GM21381 (cell line): ENCODE data around the gene RAB44.

Experiments used
- ATAC-seq: cut with Tn5 transposase; IDR thresholded peaks from one replicate; pipeline ENCODE4 v1.9.1; 2021; ENCODE audit warnings: mild to moderate bottlenecking, moderate library complexity; ENCODE audit not compliant: unreplicated experiment

RAB44 gene

GRCh38 chr6:36751833-36752186 is 54.2 kb downstream of the RAB44 start:
- no peak for ATAC-seq

DNA sequence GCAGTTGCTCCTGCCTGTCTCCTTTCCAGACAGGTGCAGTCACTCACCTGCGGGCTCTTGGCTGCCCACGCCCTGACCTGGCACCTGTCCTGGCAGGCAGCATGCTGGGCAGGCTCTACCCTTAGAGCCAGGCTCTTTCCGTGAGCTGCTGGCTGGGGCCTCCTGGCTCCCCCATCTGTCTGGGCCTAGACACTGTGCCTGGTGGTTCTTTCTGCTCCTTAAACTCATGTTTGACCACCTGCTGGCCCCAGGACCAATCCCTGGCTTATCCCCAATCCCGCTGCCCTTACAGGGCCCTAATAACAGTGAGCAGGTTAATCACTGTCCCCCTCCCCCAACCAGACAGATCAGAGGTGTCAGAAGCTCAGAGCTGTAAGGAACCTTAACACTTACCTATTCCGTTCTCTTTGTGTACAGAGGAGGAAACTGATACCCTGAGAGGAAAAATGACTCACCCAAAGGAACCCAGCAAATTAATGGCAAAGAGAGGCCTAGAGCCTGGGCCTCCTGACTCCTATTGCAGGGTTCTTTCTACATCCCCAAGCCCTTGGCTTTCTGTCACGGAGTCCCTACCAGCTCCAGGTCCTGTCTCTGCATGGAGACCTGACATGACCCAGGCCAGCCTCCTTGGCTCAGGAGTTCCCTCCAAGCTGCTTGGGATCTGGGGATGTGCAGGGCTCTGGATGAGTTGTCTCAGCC is 54.7 kb downstream of the RAB44 start:
- ATAC-seq: no peak

- peak; percentile 50 for ATAC-seq
Observed at GRCh38 chr6:36752886-36753506, 55.4 kb downstream of the RAB44 start.

GRCh38 chr6:36753671-36754405 is 56.2 kb downstream of the RAB44 start:
- no peak for ATAC-seq

- ATAC-seq: no peak
Observed at GRCh38 chr6:36754582-36755434, 57.2 kb downstream of the RAB44 start.

DNA sequence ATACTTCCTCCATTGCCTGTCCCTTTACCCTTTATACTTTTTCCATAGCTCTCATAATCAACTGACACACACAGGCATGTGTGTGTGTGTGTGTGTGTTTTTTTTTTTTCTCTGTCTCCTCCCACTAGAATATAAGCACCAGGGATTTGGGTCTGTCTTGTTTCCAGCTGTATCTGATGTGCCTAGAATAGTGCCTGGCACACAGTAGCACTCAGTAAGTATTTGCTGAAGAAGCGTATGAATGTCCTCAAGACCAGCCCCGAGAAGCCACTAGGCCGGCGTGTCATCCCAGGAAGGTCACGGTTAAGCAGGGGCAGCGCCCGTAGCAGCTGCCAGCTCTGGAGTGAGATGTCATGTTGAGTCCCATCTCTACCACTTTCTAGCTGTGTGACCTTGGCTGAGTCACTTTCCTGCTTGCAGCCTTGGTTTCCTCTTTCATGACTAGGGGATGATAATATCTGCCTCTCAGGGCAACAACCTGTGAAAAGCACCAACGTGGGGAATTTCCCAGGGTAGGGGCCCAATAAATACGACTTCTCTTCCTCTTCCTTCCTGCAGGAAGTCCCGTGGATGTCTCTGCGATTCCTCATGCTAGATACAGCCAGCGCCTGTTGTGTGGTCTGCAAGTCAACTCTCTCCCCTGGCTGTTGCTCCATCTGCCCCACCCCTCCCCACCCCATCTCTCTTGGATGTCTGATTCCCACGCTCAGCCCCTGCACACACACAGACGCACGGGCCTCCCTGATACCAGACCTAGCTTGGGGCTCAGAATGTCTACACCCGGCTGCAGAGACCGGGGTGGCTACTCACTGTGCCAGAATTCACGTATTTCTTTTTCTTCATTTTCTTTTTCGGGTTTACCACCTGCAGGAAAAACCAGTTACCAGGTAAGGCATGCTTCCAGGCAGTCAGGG is 58.1 kb downstream of the RAB44 start:
- peak; percentile 31 for ATAC-seq

GRCh38 chr6:36756786-36757185 is 59.2 kb downstream of the RAB44 start:
- ATAC-seq: no peak

DNA sequence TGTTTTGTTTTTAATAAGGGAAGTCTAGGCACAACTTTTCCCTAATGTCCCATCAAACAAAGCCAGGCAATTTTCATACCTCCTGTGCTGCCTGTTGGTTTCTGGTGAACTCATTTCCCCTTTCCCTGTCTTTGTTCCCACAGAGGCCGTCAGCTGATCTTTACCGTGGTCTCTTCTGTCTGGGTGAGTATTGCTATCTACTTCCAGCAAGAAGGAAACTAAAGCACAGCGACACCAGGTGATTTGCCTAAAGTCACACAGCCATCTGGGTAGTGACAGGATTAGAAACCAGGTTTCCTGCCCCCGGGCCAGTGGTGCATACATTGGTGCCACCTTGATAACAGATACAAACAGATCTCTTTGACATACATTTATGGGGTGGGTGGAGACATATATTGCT is 59.6 kb downstream of the RAB44 start:
- peak; percentile 34 for ATAC-seq

DNA sequence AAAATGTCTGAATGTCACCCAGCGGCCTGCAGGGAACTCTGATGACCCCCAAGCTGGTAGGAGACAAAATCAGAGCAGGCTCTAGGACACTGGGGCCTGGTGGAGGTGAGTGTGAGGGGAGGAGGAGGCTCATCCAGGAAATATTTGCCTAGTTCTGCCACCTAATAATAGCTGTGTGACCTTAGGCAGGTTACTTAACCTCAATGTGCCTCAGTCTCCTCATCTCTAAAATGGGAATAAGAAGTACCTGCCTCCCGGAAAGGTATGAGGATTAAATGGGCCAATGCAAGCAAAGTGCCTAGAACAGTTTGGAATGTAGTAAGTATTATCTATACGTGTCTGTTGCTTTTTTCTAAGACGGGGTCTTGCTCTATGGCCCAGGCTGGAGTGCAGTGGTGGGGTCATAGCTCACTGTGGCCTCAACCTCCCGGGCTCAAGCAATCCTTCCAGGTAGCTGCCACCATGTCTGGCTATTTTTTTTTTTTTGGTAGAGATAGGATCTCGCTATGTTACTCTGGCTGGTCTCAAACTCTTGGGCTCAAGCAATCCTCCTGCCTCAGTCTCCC is 60.4 kb downstream of the RAB44 start:
- no peak for ATAC-seq

GRCh38 chr6:36758516-36759147 is 61.0 kb downstream of the RAB44 start:
- no peak for ATAC-seq

GRCh38 chr6:36759148-36759759 is 61.6 kb downstream of the RAB44 start:
- ATAC-seq: no peak

GRCh38 chr6:36760685-36761435 is 63.2 kb downstream of the RAB44 start:
- ATAC-seq: no peak

DNA sequence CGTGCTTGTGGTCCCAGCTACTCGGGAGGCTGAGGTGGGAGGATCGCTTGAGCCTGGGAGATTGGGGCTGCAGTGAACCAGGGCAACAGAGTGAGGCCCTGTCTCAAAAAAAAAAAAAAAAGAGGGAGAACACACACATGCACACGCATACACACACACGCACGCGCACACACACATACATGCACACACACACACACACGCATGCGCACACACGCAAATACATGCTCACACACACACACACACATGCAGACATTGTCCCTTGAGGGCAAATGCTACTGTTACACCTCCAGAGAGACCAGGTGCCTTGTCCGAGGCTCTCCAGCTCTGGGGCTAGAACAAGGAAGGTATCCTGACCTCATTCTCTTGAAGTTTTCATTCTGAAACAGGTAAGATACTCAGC is 64.5 kb downstream of the RAB44 start:
- no peak for ATAC-seq

DNA sequence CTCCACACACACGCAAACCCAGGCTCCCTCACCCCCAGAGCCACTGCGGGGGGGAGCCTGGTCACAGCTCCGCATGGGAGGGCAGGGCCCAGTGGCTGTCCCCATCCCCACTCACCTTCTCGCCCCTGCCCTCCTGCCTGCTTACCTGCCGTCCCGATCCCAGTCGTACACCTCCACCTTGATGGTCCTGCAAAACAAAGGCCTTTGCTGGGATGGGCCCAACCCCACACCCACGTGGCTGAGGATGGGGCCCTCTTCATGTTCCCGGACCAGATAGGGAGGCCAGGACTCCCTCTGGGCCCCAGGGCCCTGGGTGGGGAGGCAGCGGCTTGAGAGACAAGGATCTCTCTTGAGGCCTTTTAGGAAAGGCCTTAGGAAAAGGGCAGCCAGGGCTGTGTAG is 67.6 kb downstream of the RAB44 start:
- no peak for ATAC-seq

- ATAC-seq: peak; percentile 64
Observed at GRCh38 chr6:36765594-36766398, 68.2 kb downstream of the RAB44 start.

GRCh38 chr6:36766399-36766945 is 68.8 kb downstream of the RAB44 start:
- ATAC-seq: no peak

DNA sequence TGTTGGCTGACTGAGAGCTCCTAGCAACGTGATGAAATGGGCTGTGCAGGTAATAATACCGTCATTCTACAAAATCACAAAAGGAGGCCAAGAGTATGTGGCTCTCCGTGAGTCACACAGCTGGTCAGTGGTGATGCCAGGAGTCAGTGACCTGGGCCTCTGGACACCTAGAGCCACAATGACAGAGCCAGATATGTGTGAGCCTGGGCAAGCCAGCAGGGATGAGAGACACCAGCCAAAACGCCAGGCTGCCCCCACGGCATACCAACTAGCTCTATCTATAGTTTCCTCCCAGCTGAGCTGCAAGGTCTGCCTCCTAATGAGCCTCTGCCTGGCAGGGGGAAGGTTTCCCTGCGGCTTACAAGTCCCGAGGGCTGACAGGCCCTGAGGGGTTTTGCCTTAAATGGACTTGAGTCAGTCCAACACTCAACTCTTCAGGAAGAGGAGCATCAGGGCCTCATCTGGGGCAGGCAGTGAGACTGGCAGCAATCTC is 71.6 kb downstream of the RAB44 start:
- no peak for ATAC-seq
